ENCODE measurements around the gene MFF. TPM values are rescaled to one million over a fixed set of nuclear protein-coding genes. Genes with fewer than 3 reads are reported as not detected.
A peak's percentile ranks its signal among the peaks of the same experiment; 100 is the strongest.
"Not testable (repeated sequence)": the region's sequence is repeated elsewhere in the genome, so short reads cannot be mapped to it uniquely, and the experiment has no call there.

MFF gene
- total RNA-seq, 2 experiments from 2014 or later: 73.2 to 74.1 TPM

GRCh38 chr2:227340106-227340505 is 15.1 kb downstream of the MFF start:
- intact Hi-C loops (cut with micrococcal nuclease): no loop called here
- no peak for DNase-seq
- H3K36me3 Mint-ChIP-seq: peaks cover 32% of the 10 kb centered on the region

GRCh38 chr2:227341553-227341952 is 16.5 kb downstream of the MFF start:
- Mint-ChIP-seq H3K27me3 (no peaks in the 10 kb centered on the region), H3K36me3 (peaks cover 26% of the 10 kb centered on the region), H3K27ac (no peak overlapping the region), H3K9me3 (no peaks in the 10 kb centered on the region), H3K4me3 (no peak overlapping the region), H3K4me1 (ENCODE audit: low read depth) (no peaks in the 10 kb centered on the region)
- CTCF ChIA-PET: no interaction called here
- DNase-seq: no peak
- POLR2A ChIA-PET: no interaction called here
- intact Hi-C loops (cut with micrococcal nuclease): no loop called here

More at GRCh38 chr2:227340106-227340505, 15.1 kb downstream of the MFF start:
- CTCF ChIA-PET: interaction anchor here (0.7 kb wide), 1 partner anchor 318 kb away, joined by 3 read pairs; no protein-coding TSS in a partner anchor
- H3K9me3 Mint-ChIP-seq: no peaks in the 10 kb centered on the region
- no peak overlapping the region for H3K4me3 Mint-ChIP-seq
- POLR2A ChIA-PET: no interaction called here
- peaks cover 10% of the 10 kb centered on the region for H3K4me1 Mint-ChIP-seq (ENCODE audit: low read depth)
- H3K27me3 Mint-ChIP-seq: no peaks in the 10 kb centered on the region
- H3K27ac Mint-ChIP-seq: no peak overlapping the region

GRCh38 chr2:227344231-227344630 is 19.2 kb downstream of the MFF start:
- Mint-ChIP-seq H3K27me3 (no peaks in the 10 kb centered on the region), H3K9me3 (no peaks in the 10 kb centered on the region), H3K36me3 (peaks cover 25% of the 10 kb centered on the region), H3K27ac (no peak overlapping the region), H3K4me1 (ENCODE audit: low read depth) (no peaks in the 10 kb centered on the region), H3K4me3 (no peak overlapping the region)
- ChIA-PET POLR2A (no interaction called here), CTCF (no interaction called here)
- intact Hi-C loops (cut with micrococcal nuclease): no loop called here
- DNase-seq: no peak

GRCh38 chr2:227347117-227347516 is 22.1 kb downstream of the MFF start:
- intact Hi-C loops (cut with micrococcal nuclease): no loop called here
- peaks cover 19% of the 10 kb centered on the region for H3K36me3 Mint-ChIP-seq
- no peaks in the 10 kb centered on the region for H3K9me3 Mint-ChIP-seq
- ChIA-PET CTCF (interaction anchor here (0.6 kb wide), 1 partner anchor 1926 kb away, joined by 3 read pairs; no protein-coding TSS in a partner anchor), POLR2A (interaction anchor here (0.5 kb wide), 1 partner anchor 412 kb away, joined by 3 read pairs; no protein-coding TSS in a partner anchor)
- no peaks in the 10 kb centered on the region for H3K27me3 Mint-ChIP-seq
- DNase-seq: no peak
- peaks cover 14% of the 10 kb centered on the region for H3K4me1 Mint-ChIP-seq (ENCODE audit: low read depth)
- H3K4me3 Mint-ChIP-seq: no peak overlapping the region
- H3K27ac Mint-ChIP-seq: no peak overlapping the region

- Mint-ChIP-seq H3K27me3 (no peaks in the 10 kb centered on the region), H3K4me3 (no peak overlapping the region), H3K4me1 (ENCODE audit: low read depth) (peaks cover 14% of the 10 kb centered on the region), H3K36me3 (peaks cover 13% of the 10 kb centered on the region), H3K27ac (no peak overlapping the region), H3K9me3 (no peaks in the 10 kb centered on the region)
- ChIA-PET CTCF (interaction anchor here (1.2 to 1.6 kb wide), 2 partner anchors 12 to 418 kb away, joined by 4 read pairs; no protein-coding TSS in a partner anchor), POLR2A (no interaction called here)
- intact Hi-C loops (cut with micrococcal nuclease): no loop called here
- no peak for DNase-seq
These were observed 23.3 kb downstream of the MFF start for GRCh38 chr2:227348324-227348723.

GRCh38 chr2:227349989-227350612 is 25.1 kb downstream of the MFF start:
- ChIA-PET CTCF (no interaction called here), POLR2A (no interaction called here)
- intact Hi-C loops (cut with micrococcal nuclease): no loop called here

GRCh38 chr2:227351639-227352038 is 26.6 kb downstream of the MFF start:
- H3K4me3 Mint-ChIP-seq: no peak overlapping the region
- H3K27me3 Mint-ChIP-seq: no peaks in the 10 kb centered on the region
- peaks cover 7% of the 10 kb centered on the region for H3K36me3 Mint-ChIP-seq
- H3K9me3 Mint-ChIP-seq: no peaks in the 10 kb centered on the region
- H3K4me1 Mint-ChIP-seq (ENCODE audit: low read depth): peaks cover 14% of the 10 kb centered on the region
- peak overlapping the region; percentile 38 for H3K27ac Mint-ChIP-seq
- intact Hi-C loops (cut with micrococcal nuclease): loop anchor here (1.0 kb wide), 1 partner anchor 26 kb away; the partner anchor contains the start of gene MFF
- ChIA-PET POLR2A (no interaction called here), CTCF (interaction anchor here (0.6 kb wide), 1 partner anchor 31 kb away, joined by 5 read pairs; no protein-coding TSS in a partner anchor)
- no peak for DNase-seq

More at GRCh38 chr2:227349989-227350612, 25.1 kb downstream of the MFF start:
- Mint-ChIP-seq H3K27me3 (no peaks in the 10 kb centered on the region), H3K36me3 (peaks cover 13% of the 10 kb centered on the region), H3K9me3 (no peaks in the 10 kb centered on the region), H3K27ac (no peak overlapping the region), H3K4me1 (ENCODE audit: low read depth) (peaks cover 14% of the 10 kb centered on the region), H3K4me3 (no peak overlapping the region)
- no peak for DNase-seq

- Mint-ChIP-seq H3K9me3 (no peaks in the 10 kb centered on the region), H3K36me3 (peaks cover 10% of the 10 kb centered on the region), H3K4me1 (ENCODE audit: low read depth) (peaks cover 2% of the 10 kb centered on the region), H3K27me3 (no peaks in the 10 kb centered on the region), H3K4me3 (no peak overlapping the region), H3K27ac (no peak overlapping the region)
- POLR2A ChIA-PET: no interaction called here
- CTCF ChIA-PET: no interaction called here
- intact Hi-C loops (cut with micrococcal nuclease): no loop called here
- DNase-seq: no peak
These were observed 35.3 kb downstream of the MFF start for GRCh38 chr2:227360351-227360750.

- no peaks in the 10 kb centered on the region for H3K27me3 Mint-ChIP-seq
- no peak overlapping the region for H3K27ac Mint-ChIP-seq
- intact Hi-C loops (cut with micrococcal nuclease): no loop called here
- no peak overlapping the region for H3K4me3 Mint-ChIP-seq
- ChIA-PET CTCF (no interaction called here), POLR2A (no interaction called here)
- H3K9me3 Mint-ChIP-seq: no peaks in the 10 kb centered on the region
- DNase-seq: no peak
- H3K36me3 Mint-ChIP-seq: peaks cover 2% of the 10 kb centered on the region
- H3K4me1 Mint-ChIP-seq (ENCODE audit: low read depth): peaks cover 2% of the 10 kb centered on the region
These were observed 38.7 kb downstream of the MFF start for GRCh38 chr2:227363756-227364155.

- H3K4me1 Mint-ChIP-seq (ENCODE audit: low read depth); DNase-seq; H3K27ac Mint-ChIP-seq; POLR2A ChIA-PET; H3K36me3 Mint-ChIP-seq; intact Hi-C loops (cut with micrococcal nuclease); H3K27me3 Mint-ChIP-seq; H3K4me3 Mint-ChIP-seq; H3K9me3 Mint-ChIP-seq; CTCF ChIA-PET: not testable (repeated sequence)
These were observed 39.7 kb downstream of the MFF start for GRCh38 chr2:227364585-227365263.

- Mint-ChIP-seq H3K27ac (no peak overlapping the region), H3K27me3 (no peaks in the 10 kb centered on the region), H3K9me3 (no peaks in the 10 kb centered on the region), H3K36me3 (no peaks in the 10 kb centered on the region), H3K4me3 (no peak overlapping the region), H3K4me1 (ENCODE audit: low read depth) (peaks cover 4% of the 10 kb centered on the region)
- no peak for DNase-seq
- ChIA-PET POLR2A (no interaction called here), CTCF (no interaction called here)
- intact Hi-C loops (cut with micrococcal nuclease): no loop called here
These were observed 40.8 kb downstream of the MFF start for GRCh38 chr2:227365833-227366232.

- CTCF ChIA-PET: no interaction called here
- POLR2A ChIA-PET: no interaction called here
- intact Hi-C loops (cut with micrococcal nuclease): no loop called here
- no peaks in the 10 kb centered on the region for H3K36me3 Mint-ChIP-seq
- no peak overlapping the region for H3K4me3 Mint-ChIP-seq
- peaks cover 5% of the 10 kb centered on the region for H3K4me1 Mint-ChIP-seq (ENCODE audit: low read depth)
- H3K27me3 Mint-ChIP-seq: no peaks in the 10 kb centered on the region
- no peak overlapping the region for H3K27ac Mint-ChIP-seq
- no peak for DNase-seq
- no peaks in the 10 kb centered on the region for H3K9me3 Mint-ChIP-seq
These were observed 41.8 kb downstream of the MFF start for GRCh38 chr2:227366769-227367426.
